NCI-H2081 (cell line): ENCODE results near the gene TTC28.
A peak's percentile ranks its signal among the peaks of the same experiment; 100 is the strongest.

Experiments
- DNase-seq, 2 experiments: peaks; one replicate each; lab custom pipeline; 2025; lab: John Stamatoyannopoulos, UW

The TTC28 gene

GRCh38 chr22:28051091-28051786 lies 628.4 kb downstream of the TTC28 start:
- DNase-seq = no peak

- DNase-seq = no peak
Measured at GRCh38 chr22:28048529-28048928, 631.1 kb downstream of the TTC28 start.

- DNase-seq = no peak
Measured at GRCh38 chr22:28047740-28048139, 631.9 kb downstream of the TTC28 start.

- DNase-seq = no peak
Measured at GRCh38 chr22:28046100-28046499, 633.5 kb downstream of the TTC28 start.

- DNase-seq = no peak
Measured at GRCh38 chr22:28044546-28045173, 635.0 kb downstream of the TTC28 start.

- DNase-seq = no peak
Measured at GRCh38 chr22:28043266-28043665, 636.4 kb downstream of the TTC28 start.

GRCh38 chr22:28034760-28035401 lies 644.8 kb downstream of the TTC28 start:
- peak; percentile 85 to 92 for DNase-seq

GRCh38 chr22:28034145-28034759 lies 645.4 kb downstream of the TTC28 start:
- DNase-seq = no peak

- no peak for DNase-seq
Measured at GRCh38 chr22:28032861-28033260, 646.8 kb downstream of the TTC28 start.

GRCh38 chr22:28031383-28031922 lies 648.2 kb downstream of the TTC28 start:
- no peak for DNase-seq

GRCh38 chr22:28030473-28030872 lies 649.2 kb downstream of the TTC28 start:
- DNase-seq = no peak

- DNase-seq = no peak
Measured at GRCh38 chr22:28029956-28030355, 649.7 kb downstream of the TTC28 start.

- DNase-seq = peak; percentile 89 to 96
Measured at GRCh38 chr22:28029201-28029948, 650.3 kb downstream of the TTC28 start.

GRCh38 chr22:28027453-28028448 lies 651.9 kb downstream of the TTC28 start:
- no peak for DNase-seq

- no peak for DNase-seq
Measured at GRCh38 chr22:28025866-28026575, 653.6 kb downstream of the TTC28 start.

- DNase-seq = no peak
Measured at GRCh38 chr22:28025333-28025732, 654.3 kb downstream of the TTC28 start.

GRCh38 chr22:28024422-28024888 lies 655.2 kb downstream of the TTC28 start:
- DNase-seq = no peak

GRCh38 chr22:28023774-28024173 lies 655.9 kb downstream of the TTC28 start:
- DNase-seq = no peak

- DNase-seq = no peak
Measured at GRCh38 chr22:28023036-28023435, 656.6 kb downstream of the TTC28 start.
